ENCODE results near the gene YY1.

GRCh38 chr14:100268591-100269207, 29.8 kb downstream of the YY1 start:
- no peak for TF ChIP-seq EZH2phosphoT487 (IDR thresholded peaks at IDR 0.05; ENCODE audit: insufficient read depth, low read depth)
- TF ChIP-seq EZH2 (IDR thresholded peaks at IDR 0.05; ENCODE audit: insufficient read depth, poor library complexity, severe bottlenecking) = no peak

Data from GM23248 (cell line).